ENCODE data around the gene OR52W1.

DNA sequence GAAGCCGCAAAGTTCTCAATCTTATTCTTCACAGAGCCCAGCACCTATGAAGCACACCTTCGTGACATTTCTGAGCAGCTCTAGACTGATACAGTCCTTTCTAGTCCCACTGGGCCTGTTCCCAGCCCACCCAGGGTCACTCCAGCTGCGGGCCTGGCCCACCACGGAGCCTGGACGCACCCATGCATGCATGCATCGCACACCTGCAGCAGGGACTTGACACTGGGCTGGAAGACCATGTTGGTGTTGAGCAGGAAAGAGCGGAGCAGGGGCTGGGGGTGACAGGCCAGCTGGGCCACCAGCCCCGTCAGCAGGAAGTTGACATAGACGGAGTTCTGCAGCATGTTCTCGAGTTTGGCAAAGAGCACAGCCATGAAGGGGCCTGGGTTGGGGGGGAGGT lies 15.5 kb downstream of the OR52W1 start:
- TF ChIP-seq POLR2A (IDR thresholded peaks at IDR 0.05): no peak
- TF ChIP-seq, protein P1, sequence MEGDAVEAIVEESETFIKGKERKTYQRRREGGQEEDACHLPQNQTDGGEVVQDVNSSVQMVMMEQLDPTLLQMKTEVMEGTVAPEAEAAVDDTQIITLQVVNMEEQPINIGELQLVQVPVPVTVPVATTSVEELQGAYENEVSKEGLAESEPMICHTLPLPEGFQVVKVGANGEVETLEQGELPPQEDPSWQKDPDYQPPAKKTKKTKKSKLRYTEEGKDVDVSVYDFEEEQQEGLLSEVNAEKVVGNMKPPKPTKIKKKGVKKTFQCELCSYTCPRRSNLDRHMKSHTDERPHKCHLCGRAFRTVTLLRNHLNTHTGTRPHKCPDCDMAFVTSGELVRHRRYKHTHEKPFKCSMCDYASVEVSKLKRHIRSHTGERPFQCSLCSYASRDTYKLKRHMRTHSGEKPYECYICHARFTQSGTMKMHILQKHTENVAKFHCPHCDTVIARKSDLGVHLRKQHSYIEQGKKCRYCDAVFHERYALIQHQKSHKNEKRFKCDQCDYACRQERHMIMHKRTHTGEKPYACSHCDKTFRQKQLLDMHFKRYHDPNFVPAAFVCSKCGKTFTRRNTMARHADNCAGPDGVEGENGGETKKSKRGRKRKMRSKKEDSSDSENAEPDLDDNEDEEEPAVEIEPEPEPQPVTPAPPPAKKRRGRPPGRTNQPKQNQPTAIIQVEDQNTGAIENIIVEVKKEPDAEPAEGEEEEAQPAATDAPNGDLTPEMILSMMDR (IDR thresholded peaks at IDR 0.05): no peak
